H9 (cell line): Measurements from ENCODE around the gene ETV7. TPM values are rescaled to one million over a fixed set of nuclear protein-coding genes. Genes with fewer than 3 reads are reported as not detected.
"Not testable (repeated sequence)": the region's sequence is repeated elsewhere in the genome, so short reads cannot be mapped to it uniquely, and the experiment has no call there.

Source experiments
- DNase-seq: peaks from one replicate; pipeline ENCODE4 v3.0.0-alpha.2; 2017
- H2AFZ ChIP-seq: one replicate; pipeline ENCODE4 v1.6.1; 2013; ENCODE audit warnings: mild to moderate bottlenecking, low read length, control low read depth, moderate library complexity
- H2AK5ac ChIP-seq: 2 replicates; pipeline ENCODE4 v1.6.1; 2013; ENCODE audit warnings: low read length, control low read depth, mixed read lengths; ENCODE audit not compliant: insufficient read length
- H2BK120ac ChIP-seq: one replicate; pipeline ENCODE4 v1.6.1; 2013; ENCODE audit warnings: low read depth, mild to moderate bottlenecking, low read length, control low read depth, inconsistent platforms; ENCODE audit not compliant: poor library complexity, severe bottlenecking
- H2BK12ac ChIP-seq: 2 replicates; pipeline ENCODE4 v1.6.1; 2013; ENCODE audit warnings: low read length, control low read depth, mixed read lengths, low read depth; ENCODE audit not compliant: insufficient read length
- H2BK15ac ChIP-seq: 2 replicates; pipeline ENCODE4 v1.6.1; 2013; ENCODE audit warnings: low read depth, low read length, control low read depth
- H2BK20ac ChIP-seq: one replicate; pipeline ENCODE4 v1.6.1; 2013; ENCODE audit warnings: low read depth, mild to moderate bottlenecking, low read length, control low read depth, inconsistent platforms; ENCODE audit not compliant: poor library complexity, severe bottlenecking
- H2BK5ac ChIP-seq: 2 replicates; pipeline ENCODE4 v1.6.1; 2013; ENCODE audit warnings: low read length, control low read depth, mixed read lengths; ENCODE audit not compliant: insufficient read length
- H3K14ac ChIP-seq: 2 replicates; pipeline ENCODE4 v1.6.1; 2013; ENCODE audit warnings: low read length, control low read depth; ENCODE audit not compliant: insufficient read depth
- H3K18ac ChIP-seq: 2 replicates; pipeline ENCODE4 v1.6.1; 2013; ENCODE audit warnings: low read depth, mild to moderate bottlenecking, mixed read lengths, low read length, control low read depth; ENCODE audit not compliant: insufficient read length
- H3K23ac ChIP-seq: 2 replicates; pipeline ENCODE4 v1.6.1; 2013; ENCODE audit warnings: low read length, control low read depth, mixed read lengths, low read depth; ENCODE audit not compliant: insufficient read length
- H3K23me2 ChIP-seq: 2 replicates; pipeline ENCODE4 v1.6.1; 2013; ENCODE audit warnings: low read depth, mild to moderate bottlenecking, mixed read lengths, low read length, control low read depth; ENCODE audit not compliant: insufficient read length, poor library complexity, severe bottlenecking
- H3K27ac ChIP-seq: 2 replicates; pipeline ENCODE4 v1.5.1; 2013; ENCODE audit warnings: low read length, control low read depth, mixed read lengths, low read depth; ENCODE audit not compliant: insufficient read length
- H3K27me3 ChIP-seq: 2 replicates; pipeline ENCODE4 v1.6.1; 2013; ENCODE audit warnings: low read length, control low read depth, inconsistent platforms; ENCODE audit not compliant: insufficient read depth
- H3K4ac ChIP-seq: 2 replicates; pipeline ENCODE4 v1.6.1; 2013; ENCODE audit warnings: low read depth, mild to moderate bottlenecking, control low read depth, inconsistent platforms, low read length, moderate library complexity
- H3K4me1 ChIP-seq: 2 replicates; pipeline ENCODE4 v1.6.1; 2013; ENCODE audit warnings: low read length, control low read depth, inconsistent platforms; ENCODE audit not compliant: insufficient read depth
- H3K4me2 ChIP-seq: 2 replicates; pipeline ENCODE4 v1.6.1; 2013; ENCODE audit warnings: low read length, control low read depth, mixed read lengths; ENCODE audit not compliant: insufficient read length, insufficient read depth
- H3K56ac ChIP-seq: 2 replicates; pipeline ENCODE4 v1.6.1; 2013; ENCODE audit warnings: low read depth, mild to moderate bottlenecking, mixed read lengths, low read length, control low read depth; ENCODE audit not compliant: insufficient read length
- H3K79me1 ChIP-seq: 2 replicates; pipeline ENCODE4 v1.6.1; 2013; ENCODE audit warnings: low read depth, mild to moderate bottlenecking, moderate library complexity, low read length, control low read depth, inconsistent platforms; ENCODE audit not compliant: insufficient read depth, poor library complexity, severe bottlenecking
- H3K79me2 ChIP-seq: 2 replicates; pipeline ENCODE4 v1.6.1; 2013; ENCODE audit warnings: low read length, control low read depth, inconsistent platforms; ENCODE audit not compliant: insufficient read depth
- H3K9ac ChIP-seq: 2 replicates; pipeline ENCODE4 v1.6.1; 2013; ENCODE audit warnings: low read length, control low read depth, mixed read lengths; ENCODE audit not compliant: insufficient read length; ENCODE audit errors: extremely low read depth
- H3K9me3 ChIP-seq: one replicate; pipeline ENCODE4 v1.6.1; 2013; ENCODE audit warnings: low read depth, low read length, inconsistent platforms; ENCODE audit not compliant: control insufficient read depth
- H3T11ph ChIP-seq: one replicate; pipeline ENCODE4 v1.6.1; 2013; ENCODE audit warnings: mild to moderate bottlenecking, low read length, control low read depth, inconsistent platforms
- H4K20me1 ChIP-seq: one replicate; pipeline ENCODE4 v1.6.1; 2013; ENCODE audit not compliant: control insufficient read depth, insufficient read length, insufficient read depth
- H4K5ac ChIP-seq: 2 replicates; pipeline ENCODE4 v1.6.1; 2013; ENCODE audit warnings: low read depth, mild to moderate bottlenecking, mixed read lengths, low read length, control low read depth; ENCODE audit not compliant: insufficient read length
- H4K8ac ChIP-seq: replicated peaks from 2 replicates; pipeline ENCODE4 v1.6.1; 2013; ENCODE audit warnings: low read length, control low read depth, mixed read lengths, low read depth; ENCODE audit not compliant: insufficient read length
- H4K91ac ChIP-seq: 2 replicates; pipeline ENCODE4 v1.6.1; 2013; ENCODE audit warnings: low read depth, mild to moderate bottlenecking, moderate library complexity, mixed read lengths, low read length, control low read depth; ENCODE audit not compliant: insufficient read length
- H3K27ac Mint-ChIP-seq, 3 experiments: 2 replicates in 2 of 3; 3 replicates in 1 of 3; pipeline ENCODE4 v1.8.0; 2020 to 2021; ENCODE audit warnings: mixed read lengths in 3 of 3, mild to moderate bottlenecking in 1 of 3, moderate library complexity in 1 of 3
- H3K27me3 Mint-ChIP-seq: 2 replicates; pipeline ENCODE4 v1.8.0; 2021; ENCODE audit warnings: low read depth, mild to moderate bottlenecking, moderate library complexity, mixed read lengths
- H3K36me3 Mint-ChIP-seq, 3 experiments: 2 replicates in 2 of 3; 3 replicates in 1 of 3; pipeline ENCODE4 v1.8.0; 2020 to 2021; ENCODE audit warnings: low read depth in 3 of 3, mixed read lengths in 3 of 3; ENCODE audit not compliant: insufficient read depth in 1 of 3
- H3K4me1 Mint-ChIP-seq, 2 experiments: 2 replicates each; pipeline ENCODE4 v1.8.0; 2020; ENCODE audit warnings: mixed read lengths in 2 of 2
- H3K4me3 Mint-ChIP-seq, 2 experiments: 2 replicates in 1 of 2; 3 replicates in 1 of 2; pipeline ENCODE4 v1.8.0; 2020 to 2021; ENCODE audit warnings: mild to moderate bottlenecking in 2 of 2, mixed read lengths in 2 of 2, moderate library complexity in 1 of 2
- H3K9me3 Mint-ChIP-seq, 2 experiments: 2 replicates in 1 of 2; 3 replicates in 1 of 2; pipeline ENCODE4 v1.8.0; 2020; ENCODE audit warnings: mild to moderate bottlenecking in 2 of 2, mixed read lengths in 2 of 2, moderate library complexity in 1 of 2
- CTCF ChIP-seq: fragments of 200-600 bp; sonication (generic); conservative IDR thresholded peaks from 3 replicates; pipeline ENCODE4 v1.8.0; 2021; ENCODE audit warnings: antibody characterized with exemption, mild to moderate bottlenecking
- WGBS: extraction: QIAGEN DNeasy Blood & Tissue Kit; methylation state at CpG from one replicate; pipeline ENCODE4 v1.1.7; 2013; ENCODE audit warnings: missing lambda C conversion rate, low lambda C conversion rate, mixed read lengths; ENCODE audit not compliant: insufficient read length; ENCODE audit errors: extremely low coverage; 5-methylcytosine and 5-hydroxymethylcytosine counted together
- total RNA-seq: library from RNA; stranded (reverse); gene quantifications from 2 replicates; pipeline ENCODE4 v1.2.1, GENCODE V29; 2021

Gene ETV7
- total RNA-seq, 1 experiment from 2014 or later, result 0.92 TPM

GRCh38 chr6:36364669-36365479, 22.6 kb downstream of the ETV7 start:
- Histone ChIP-seq H3K27ac (no peak overlapping the region), H3K9me3 (no peaks in the 10 kb centered on the region), H3K4me1 (0 out of 2 replicates have a peak, but pooled peaks cover 1% of the 10 kb centered on the region), H4K20me1 (no peaks in the 10 kb centered on the region), H3K79me2 (no peaks in the 10 kb centered on the region), H4K91ac (no peak overlapping the region), H2BK120ac (no peak overlapping the region), H3K18ac (no peak overlapping the region), H3K27me3 (no peaks in the 10 kb centered on the region), H2AFZ (no peak overlapping the region), H3K79me1 (no peaks in the 10 kb centered on the region), H3K23me2 (no peaks in the 10 kb centered on the region), H4K5ac (no peak overlapping the region), H2BK15ac (no peak overlapping the region), H3K14ac (no peak overlapping the region), H3K23ac (no peak overlapping the region), H3K4me2 (no peak overlapping the region), H3K4ac (no peak overlapping the region), H3K9ac (no peak overlapping the region), H4K8ac (no peak overlapping the region), H2AK5ac (no peak overlapping the region), H3T11ph (no peak overlapping the region), H2BK20ac (no peak overlapping the region), H2BK12ac (no peak overlapping the region), H3K56ac (no peak overlapping the region), H2BK5ac (no peak overlapping the region)
- TF ChIP-seq CTCF, result no peak
- H3K9me3 Mint-ChIP-seq, result no peaks in the 10 kb centered on the region
- no peak overlapping the region for H3K27ac Mint-ChIP-seq
- DNase-seq, result no peak
- H3K4me1 Mint-ChIP-seq, result no peaks in the 10 kb centered on the region
- no peak overlapping the region for H3K4me3 Mint-ChIP-seq
- H3K36me3 Mint-ChIP-seq, result no peaks in the 10 kb centered on the region
- no CpG with 5 or more reads among the region's 19 CpGs for WGBS
- peaks cover 2% of the 10 kb centered on the region for H3K27me3 Mint-ChIP-seq

- H4K91ac ChIP-seq, H3K23me2 ChIP-seq, H3K4me1 Mint-ChIP-seq, H3K27me3 Mint-ChIP-seq, DNase-seq, H3K23ac ChIP-seq, H3K9ac ChIP-seq, H3K4ac ChIP-seq, H2BK20ac ChIP-seq, H4K5ac ChIP-seq, H2AFZ ChIP-seq, H3K56ac ChIP-seq, H3K79me1 ChIP-seq, H3K27me3 ChIP-seq, H3K4me2 ChIP-seq, H2BK120ac ChIP-seq, H3K14ac ChIP-seq, H3K9me3 Mint-ChIP-seq, H3K27ac Mint-ChIP-seq, H4K20me1 ChIP-seq, H3K27ac ChIP-seq, H3K79me2 ChIP-seq, H3K9me3 ChIP-seq, H2BK12ac ChIP-seq, H3T11ph ChIP-seq, H2BK5ac ChIP-seq, H3K4me1 ChIP-seq, H3K4me3 Mint-ChIP-seq, H3K18ac ChIP-seq, H2AK5ac ChIP-seq, H2BK15ac ChIP-seq, H4K8ac ChIP-seq, H3K36me3 Mint-ChIP-seq: not testable (repeated sequence)
- WGBS, result no CpG with 5 or more reads among the region's 34 CpGs
Measured at GRCh38 chr6:36364061-36364635, 23.3 kb downstream of the ETV7 start.
